Fibroblast of lung (primary cell): ENCODE results near the gene TRAP1. TPM values are rescaled to one million over a fixed set of nuclear protein-coding genes. Genes with fewer than 3 reads are reported as not detected.
A peak's percentile ranks its signal among the peaks of the same experiment; 100 is the strongest.

Experiments used
- DNase-seq, 2 donors: peaks; one replicate each; pipeline versions ENCODE4 v3.0.0 to v3.0.0-alpha.2; 2010; ENCODE audit warnings: low read depth in 2 of 2
- H2AFZ ChIP-seq: 2 replicates; pipeline ENCODE4 v1.5.1; 2012; ENCODE audit warnings: low read length, control low read depth, inconsistent platforms
- H3K27ac ChIP-seq: 2 replicates; pipeline ENCODE4 v1.5.1; 2011; ENCODE audit warnings: low read length, control low read depth; ENCODE audit not compliant: insufficient read depth
- H3K27me3 ChIP-seq: 2 replicates; pipeline ENCODE4 v1.5.1; 2011; ENCODE audit warnings: mild to moderate bottlenecking, low read length; ENCODE audit not compliant: control insufficient read depth, insufficient read depth
- H3K36me3 ChIP-seq: 2 replicates; pipeline ENCODE4 v1.5.1; 2011; ENCODE audit warnings: low read length; ENCODE audit not compliant: control insufficient read depth, insufficient read depth
- H3K4me1 ChIP-seq: 2 replicates; pipeline ENCODE4 v1.5.1; 2011; ENCODE audit warnings: low read length; ENCODE audit not compliant: control insufficient read depth, insufficient read depth; ENCODE audit errors: extremely low read depth
- H3K4me2 ChIP-seq: 2 replicates; pipeline ENCODE4 v1.5.1; 2011; ENCODE audit warnings: low read length, control low read depth; ENCODE audit not compliant: insufficient read depth; ENCODE audit errors: extremely low read depth
- H3K4me3 ChIP-seq, 4 experiments: fragments of 200-600 bp in 1 of 4; sonication (generic) in 1 of 4; replicated peaks in 1 of 4; 2 replicates each; pipeline ENCODE4 v1.5.1; 2011 to 2016; ENCODE audit warnings: low read length in 4 of 4, low read depth in 3 of 4, mild to moderate bottlenecking in 3 of 4, control low read depth in 2 of 4, inconsistent platforms in 1 of 4, mixed read lengths in 1 of 4; ENCODE audit not compliant: insufficient read depth in 1 of 4; ENCODE audit errors: control extremely low read depth in 1 of 4
- H3K79me2 ChIP-seq: 2 replicates; pipeline ENCODE4 v1.5.1; 2012; ENCODE audit warnings: mild to moderate bottlenecking, low read length, inconsistent platforms; ENCODE audit not compliant: control insufficient read depth, insufficient read depth
- H3K9ac ChIP-seq: 2 replicates; pipeline ENCODE4 v1.5.1; 2011; ENCODE audit warnings: mild to moderate bottlenecking, low read length, control low read depth; ENCODE audit not compliant: insufficient read depth
- H3K9me3 ChIP-seq: 2 replicates; pipeline ENCODE4 v1.5.1; 2012; ENCODE audit warnings: low read depth, low read length; ENCODE audit not compliant: control insufficient read depth, insufficient read depth
- H4K20me1 ChIP-seq: 2 replicates; pipeline ENCODE4 v1.5.1; 2011; ENCODE audit warnings: low read length; ENCODE audit not compliant: control insufficient read depth, insufficient read depth; ENCODE audit errors: extremely low read depth
- CTCF ChIP-seq, 2 donors: IDR thresholded peaks in 1 of 2; conservative IDR thresholded peaks in 1 of 2; 1 replicate in 1 of 2; 2 replicates in 1 of 2; pipeline ENCODE4 v1.5.1; 2011 to 2012; ENCODE audit warnings: low read length in 2 of 2, control low read depth in 1 of 2, inconsistent platforms in 1 of 2, low read depth in 1 of 2, mild to moderate bottlenecking in 1 of 2
- EZH2 ChIP-seq: IDR thresholded peaks from 2 replicates; pipeline ENCODE4 v1.5.1; 2012; ENCODE audit warnings: low read length, control low read depth, mild to moderate bottlenecking; ENCODE audit errors: missing control alignments
- polyA plus RNA-seq, 2 donors: library from polyadenylated mRNA; depleted of rRNA in 1 of 2; stranded (reverse) in 1 of 2; unstranded in 1 of 2; fragments of >200 nt; gene quantifications; 2 replicates each; pipeline ENCODE4 v1.2.1, GENCODE V29; 2011 to 2012; ENCODE audit warnings: missing spikeins in 1 of 2
- total RNA-seq: library from RNA; depleted of rRNA; stranded (reverse); fragments of >200 nt; gene quantifications from 2 replicates; pipeline ENCODE4 v1.2.1, GENCODE V29; 2014

TRAP1 gene
- total and polyA plus RNA-seq, 2 donors (not counting 1 experiment from before 2014, with no cell fraction given): 52.1 to 97.8 TPM

- Histone ChIP-seq H2AFZ (no peak overlapping the region), H3K4me1 (no peaks in the 10 kb centered on the region), H3K9ac (no peak overlapping the region), H3K4me3 (no peak overlapping the region), H3K79me2 (no peaks in the 10 kb centered on the region), H3K36me3 (peaks cover 7% of the 10 kb centered on the region), H3K9me3 (no peaks in the 10 kb centered on the region), H3K4me2 (no peak overlapping the region), H3K27ac (no peak overlapping the region), H4K20me1 (no peaks in the 10 kb centered on the region), H3K27me3 (no peaks in the 10 kb centered on the region)
- no peak for DNase-seq
- no peak for TF ChIP-seq CTCF (conservative IDR thresholded peaks at IDR 0.05 in 1 of 2, IDR thresholded peaks at IDR 0.05 in 1 of 2; ENCODE audit: low read depth in 1 of 2, low read length in 2 of 2)
These were observed 42.4 kb upstream of the TRAP1 start for GRCh38 chr16:3759736-3760135.

- H3K4me1 ChIP-seq: no peaks in the 10 kb centered on the region
- TF ChIP-seq EZH2 (no peak), CTCF (conservative IDR thresholded peaks at IDR 0.05 in 1 of 2, IDR thresholded peaks at IDR 0.05 in 1 of 2; ENCODE audit: low read depth in 1 of 2, low read length in 2 of 2) (no peak)
- H2AFZ ChIP-seq: no peak overlapping the region
- H3K4me3 ChIP-seq: no peak overlapping the region
- no peak overlapping the region for H3K27ac ChIP-seq
- no peak overlapping the region for H3K4me2 ChIP-seq
- no peaks in the 10 kb centered on the region for H4K20me1 ChIP-seq
- H3K79me2 ChIP-seq: peaks cover 3% of the 10 kb centered on the region
- DNase-seq: no peak
- H3K9me3 ChIP-seq: no peaks in the 10 kb centered on the region
- no peaks in the 10 kb centered on the region for H3K27me3 ChIP-seq
- H3K36me3 ChIP-seq: peaks cover 8% of the 10 kb centered on the region
- no peak overlapping the region for H3K9ac ChIP-seq
These were observed 38.8 kb upstream of the TRAP1 start for GRCh38 chr16:3756113-3756512.

- no peak overlapping the region for H2AFZ ChIP-seq
- H3K79me2 ChIP-seq: peaks cover 3% of the 10 kb centered on the region
- no peaks in the 10 kb centered on the region for H3K9me3 ChIP-seq
- no peaks in the 10 kb centered on the region for H3K27me3 ChIP-seq
- TF ChIP-seq CTCF (conservative IDR thresholded peaks at IDR 0.05 in 1 of 2, IDR thresholded peaks at IDR 0.05 in 1 of 2; ENCODE audit: low read depth in 1 of 2, low read length in 2 of 2) (no peak), EZH2 (no peak)
- peak in 1 of 2 donors; percentile 40 for DNase-seq
- H3K4me2 ChIP-seq: no peak overlapping the region
- no peak overlapping the region for H3K4me3 ChIP-seq
- peaks cover 9% of the 10 kb centered on the region for H3K36me3 ChIP-seq
- no peaks in the 10 kb centered on the region for H4K20me1 ChIP-seq
- no peak overlapping the region for H3K27ac ChIP-seq
- no peaks in the 10 kb centered on the region for H3K4me1 ChIP-seq
- H3K9ac ChIP-seq: no peak overlapping the region
These were observed 37.9 kb upstream of the TRAP1 start for GRCh38 chr16:3755249-3755648.
